DND-41 (cell line): ENCODE results near the gene GALNTL6.
A peak's percentile ranks its signal among the peaks of the same experiment; 100 is the strongest.

Source experiments
- ATAC-seq: fragments of 200-7000 bp; cut with Tn5 transposase; 3 replicates; pipeline ENCODE4 v1.9.1; 2021; ENCODE audit warnings: low read depth; ENCODE audit not compliant: insufficient read depth
- DNase-seq: peaks from one replicate; pipeline ENCODE4 v3.0.0-alpha.2; 2020
- H2AFZ ChIP-seq: 2 replicates; pipeline ENCODE4 v1.6.0; 2012; ENCODE audit warnings: low read depth, low read length
- H3K27ac ChIP-seq: 2 replicates; pipeline ENCODE4 v1.5.1; 2012; ENCODE audit warnings: low read length, inconsistent platforms
- H3K27me3 ChIP-seq: fragments of 200-600 bp; sonication (generic); 2 replicates; pipeline ENCODE4 v1.6.0; 2012; ENCODE audit warnings: low read length, mild to moderate bottlenecking, inconsistent platforms; ENCODE audit not compliant: insufficient read depth, poor library complexity
- H3K36me3 ChIP-seq: 2 replicates; pipeline ENCODE4 v1.5.1; 2012; ENCODE audit warnings: low read length, inconsistent platforms; ENCODE audit not compliant: insufficient read depth
- H3K4me1 ChIP-seq: 2 replicates; pipeline ENCODE4 v1.5.1; 2012; ENCODE audit warnings: mild to moderate bottlenecking, low read length; ENCODE audit not compliant: insufficient read depth
- H3K4me2 ChIP-seq: 2 replicates; pipeline ENCODE4 v1.6.0; 2012; ENCODE audit warnings: mild to moderate bottlenecking, moderate library complexity, low read length, inconsistent platforms; ENCODE audit not compliant: insufficient read depth
- H3K4me3 ChIP-seq, 2 experiments: fragments of 200-600 bp in 1 of 2; shearing (Covaris generic) in 1 of 2; 2 replicates each; pipeline ENCODE4 v1.5.1; 2012 to 2016; ENCODE audit warnings: inconsistent platforms in 2 of 2, low read length in 2 of 2, mild to moderate bottlenecking in 2 of 2, low read depth in 1 of 2, moderate library complexity in 1 of 2
- H3K79me2 ChIP-seq: 2 replicates; pipeline ENCODE4 v1.6.0; 2012; ENCODE audit warnings: low read length, inconsistent platforms; ENCODE audit not compliant: insufficient read depth
- H3K9ac ChIP-seq: 2 replicates; pipeline ENCODE4 v1.6.0; 2012; ENCODE audit warnings: low read depth, mild to moderate bottlenecking, inconsistent platforms, low read length, moderate library complexity
- H3K9me3 ChIP-seq: 2 replicates; pipeline ENCODE4 v1.5.1; 2012; ENCODE audit warnings: low read length, moderate library complexity, mild to moderate bottlenecking, inconsistent platforms; ENCODE audit not compliant: insufficient read depth, severe bottlenecking
- H4K20me1 ChIP-seq: 2 replicates; pipeline ENCODE4 v1.6.0; 2012; ENCODE audit warnings: low read length; ENCODE audit not compliant: insufficient read depth
- EZH2 ChIP-seq: IDR thresholded peaks from 3 replicates; pipeline ENCODE4 v1.6.1; 2012; ENCODE audit warnings: borderline replicate concordance, low read depth, mild to moderate bottlenecking, moderate library complexity, low read length, inconsistent platforms; ENCODE audit not compliant: severe bottlenecking
- TF ChIP-seq, protein P1 (sequence below): IDR thresholded peaks from 2 replicates; pipeline ENCODE4 v1.5.1; 2012; ENCODE audit warnings: borderline replicate concordance, low read length, moderate library complexity, mild to moderate bottlenecking; ENCODE audit not compliant: poor library complexity, severe bottlenecking; ENCODE audit errors: extremely low read depth

Gene GALNTL6

DNA sequence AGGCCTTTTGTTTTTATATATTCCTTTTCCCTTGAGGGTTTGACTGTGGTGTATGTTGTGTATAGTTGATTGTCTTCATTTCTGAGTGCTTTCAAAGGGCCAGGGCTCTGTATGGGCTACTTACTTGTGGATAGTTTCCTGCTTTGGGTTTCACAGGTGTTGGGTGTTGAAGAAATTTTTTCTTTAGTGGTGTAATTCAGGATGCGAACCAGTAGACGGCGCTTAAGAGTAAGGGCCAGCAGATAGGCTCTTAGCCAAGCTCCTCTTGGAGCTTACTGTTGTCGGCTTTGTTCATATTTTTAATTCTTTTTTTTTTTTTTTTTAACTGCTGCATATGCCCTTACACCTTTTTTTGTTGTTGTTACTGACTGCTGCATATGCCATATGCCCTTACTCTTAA lies 1079.1 kb downstream of the GALNTL6 start:
- Histone ChIP-seq H3K36me3 (no peaks in the 10 kb centered on the region), H3K9ac (no peak overlapping the region), H3K9me3 (no peaks in the 10 kb centered on the region), H3K79me2 (no peaks in the 10 kb centered on the region), H3K4me2 (no peak overlapping the region), H2AFZ (no peak overlapping the region), H3K27ac (no peak overlapping the region), H3K4me1 (no peaks in the 10 kb centered on the region), H4K20me1 (no peaks in the 10 kb centered on the region), H3K4me3 (no peak overlapping the region), H3K27me3 (no peaks in the 10 kb centered on the region)
- DNase-seq (peak; percentile 9), ATAC-seq (peak; percentile 44; the same call in 1 of the 3 replicates)
- TF ChIP-seq, protein P1, sequence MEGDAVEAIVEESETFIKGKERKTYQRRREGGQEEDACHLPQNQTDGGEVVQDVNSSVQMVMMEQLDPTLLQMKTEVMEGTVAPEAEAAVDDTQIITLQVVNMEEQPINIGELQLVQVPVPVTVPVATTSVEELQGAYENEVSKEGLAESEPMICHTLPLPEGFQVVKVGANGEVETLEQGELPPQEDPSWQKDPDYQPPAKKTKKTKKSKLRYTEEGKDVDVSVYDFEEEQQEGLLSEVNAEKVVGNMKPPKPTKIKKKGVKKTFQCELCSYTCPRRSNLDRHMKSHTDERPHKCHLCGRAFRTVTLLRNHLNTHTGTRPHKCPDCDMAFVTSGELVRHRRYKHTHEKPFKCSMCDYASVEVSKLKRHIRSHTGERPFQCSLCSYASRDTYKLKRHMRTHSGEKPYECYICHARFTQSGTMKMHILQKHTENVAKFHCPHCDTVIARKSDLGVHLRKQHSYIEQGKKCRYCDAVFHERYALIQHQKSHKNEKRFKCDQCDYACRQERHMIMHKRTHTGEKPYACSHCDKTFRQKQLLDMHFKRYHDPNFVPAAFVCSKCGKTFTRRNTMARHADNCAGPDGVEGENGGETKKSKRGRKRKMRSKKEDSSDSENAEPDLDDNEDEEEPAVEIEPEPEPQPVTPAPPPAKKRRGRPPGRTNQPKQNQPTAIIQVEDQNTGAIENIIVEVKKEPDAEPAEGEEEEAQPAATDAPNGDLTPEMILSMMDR: peak; percentile 38
- TF ChIP-seq EZH2: no peak

DNA sequence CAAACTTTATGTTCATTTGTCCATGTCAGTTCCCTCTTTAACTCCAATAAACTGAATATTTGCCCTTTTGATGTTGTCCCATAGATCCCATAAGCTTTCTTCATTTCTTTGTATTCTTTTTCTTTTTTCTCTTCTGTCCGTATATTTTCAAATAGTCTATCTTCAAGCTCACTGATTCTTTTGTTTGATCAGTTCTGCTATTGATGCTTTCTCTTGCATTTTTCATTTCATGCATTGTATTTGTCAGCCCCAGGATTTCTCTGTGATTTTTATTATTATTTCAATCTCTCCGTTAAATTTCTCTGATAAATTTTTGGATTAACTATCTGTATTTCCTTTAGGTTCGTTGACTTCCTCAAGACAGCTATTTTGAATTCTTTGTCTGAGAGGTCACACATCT lies 1082.5 kb downstream of the GALNTL6 start:
- Histone ChIP-seq H3K4me2 (no peak overlapping the region), H3K27me3 (no peaks in the 10 kb centered on the region), H3K36me3 (no peaks in the 10 kb centered on the region), H3K9ac (no peak overlapping the region), H3K27ac (no peak overlapping the region), H3K79me2 (no peaks in the 10 kb centered on the region), H3K9me3 (no peaks in the 10 kb centered on the region), H3K4me1 (no peaks in the 10 kb centered on the region), H3K4me3 (no peak overlapping the region), H2AFZ (no peak overlapping the region), H4K20me1 (no peaks in the 10 kb centered on the region)
- no peak for TF ChIP-seq EZH2
- TF ChIP-seq, protein P1: no peak
- ATAC-seq: no peak
- DNase-seq: no peak

DNA sequence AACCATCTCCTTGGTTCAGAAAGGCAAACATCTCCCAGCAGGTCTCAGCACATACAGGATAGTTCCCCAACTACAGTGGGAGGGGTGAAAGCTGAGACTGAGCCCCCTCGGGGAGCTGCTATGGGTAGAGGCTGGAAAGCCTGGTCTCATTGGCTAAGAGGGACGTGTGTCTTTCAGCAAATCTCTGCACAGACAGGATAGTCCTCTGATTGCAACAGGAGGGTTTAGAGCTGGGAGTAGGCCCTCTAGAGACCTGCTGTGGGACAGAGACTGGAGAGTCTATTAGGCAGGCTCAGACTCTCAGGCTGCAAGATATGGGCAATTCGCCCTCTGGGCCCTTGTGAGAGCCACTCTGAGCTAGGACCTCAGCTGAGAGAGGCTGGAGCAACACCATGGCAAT lies 1083.8 kb downstream of the GALNTL6 start:
- H3K27me3 ChIP-seq: no peaks in the 10 kb centered on the region
- H3K9me3 ChIP-seq: no peaks in the 10 kb centered on the region
- H3K4me2 ChIP-seq: no peak overlapping the region
- H3K9ac ChIP-seq: no peak overlapping the region
- no peaks in the 10 kb centered on the region for H3K36me3 ChIP-seq
- H2AFZ ChIP-seq: no peak overlapping the region
- no peaks in the 10 kb centered on the region for H3K4me1 ChIP-seq
- H3K27ac ChIP-seq: no peak overlapping the region
- ATAC-seq (no peak), DNase-seq (no peak)
- H3K79me2 ChIP-seq: no peaks in the 10 kb centered on the region
- TF ChIP-seq, protein P1: no peak
- no peak overlapping the region for H3K4me3 ChIP-seq
- no peaks in the 10 kb centered on the region for H4K20me1 ChIP-seq

DNA sequence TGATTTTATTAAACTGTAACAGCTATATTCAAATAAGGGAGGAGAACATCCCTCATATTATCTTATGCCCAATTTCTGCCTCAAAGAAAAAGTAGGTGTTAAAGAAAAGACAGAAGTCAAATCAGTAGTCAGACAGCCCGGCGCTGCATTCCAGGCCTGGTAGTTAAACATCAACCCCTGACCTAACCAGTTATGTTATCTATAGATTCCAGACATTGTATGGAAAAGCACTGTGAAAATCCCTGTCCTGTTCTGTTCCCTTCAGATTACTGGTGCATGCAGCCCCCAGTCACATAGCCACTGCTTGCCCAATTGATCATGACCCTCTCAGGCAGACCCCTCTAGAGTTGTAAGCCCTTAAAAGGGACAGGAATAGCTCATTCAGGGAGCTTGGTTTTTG lies 1085.5 kb downstream of the GALNTL6 start:
- Histone ChIP-seq H3K36me3 (no peaks in the 10 kb centered on the region), H3K27me3 (no peaks in the 10 kb centered on the region), H4K20me1 (no peaks in the 10 kb centered on the region), H2AFZ (no peak overlapping the region), H3K79me2 (no peaks in the 10 kb centered on the region), H3K4me3 (no peak overlapping the region), H3K9ac (no peak overlapping the region), H3K4me1 (no peaks in the 10 kb centered on the region), H3K9me3 (no peaks in the 10 kb centered on the region), H3K4me2 (no peak overlapping the region), H3K27ac (no peak overlapping the region)
- ATAC-seq: no peak
- no peak for DNase-seq
- no peak for TF ChIP-seq EZH2
- TF ChIP-seq, protein P1: no peak
